GM19452 (cell line): ENCODE measurements around the gene FBH1.

ENCODE experiments used
- ATAC-seq: cut with Tn5 transposase; IDR thresholded peaks from one replicate; pipeline ENCODE4 v1.9.1; 2021; ENCODE audit not compliant: unreplicated experiment

Gene FBH1

DNA sequence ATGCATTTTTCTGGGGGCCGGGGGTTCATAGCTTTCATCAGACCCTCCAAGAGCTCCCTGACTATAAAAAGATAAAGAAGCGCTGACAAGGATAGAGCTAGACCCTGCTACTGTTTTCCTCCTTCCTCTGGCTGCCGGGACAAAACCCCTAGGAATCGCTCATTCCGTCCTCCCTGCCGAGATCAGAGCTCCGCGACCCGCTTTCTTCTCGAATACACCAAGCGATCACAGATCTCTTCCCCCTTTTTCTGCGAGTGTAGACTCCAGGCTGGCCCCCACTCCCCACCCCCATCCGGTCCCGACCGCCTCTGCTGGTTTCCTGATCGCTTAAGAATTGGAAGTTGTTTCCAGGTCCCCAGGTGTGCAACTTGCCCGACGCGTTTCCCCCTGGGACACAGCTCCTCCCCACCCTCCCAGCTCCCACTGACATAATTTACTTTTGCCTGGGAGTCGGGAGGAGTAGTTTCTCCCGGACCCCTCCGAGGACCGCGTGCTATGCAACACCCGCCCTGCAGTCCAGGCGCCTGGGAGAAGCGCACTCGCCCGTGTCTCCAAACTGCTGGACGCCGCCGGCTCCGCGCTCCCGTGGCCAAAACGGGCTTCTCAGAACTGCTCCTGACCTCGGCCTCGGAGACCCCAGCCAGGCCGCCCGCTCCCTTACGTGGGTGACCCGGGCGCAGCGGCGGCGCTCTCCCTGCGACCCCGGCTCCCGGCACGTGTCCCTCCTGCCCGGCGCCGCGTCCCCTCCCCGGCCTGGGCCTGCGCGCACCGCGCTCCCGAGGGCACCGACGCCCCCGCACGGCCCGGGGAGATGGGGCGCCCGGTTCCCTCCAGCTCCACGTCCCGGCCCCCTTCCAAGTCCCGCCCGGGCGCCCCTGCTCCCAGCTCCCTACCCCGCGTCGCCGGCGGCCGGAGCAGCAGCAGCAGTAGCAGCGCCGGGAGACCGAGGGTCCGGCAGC is 86.7 kb downstream of the FBH1 start:
- peak; percentile 12 for ATAC-seq

DNA sequence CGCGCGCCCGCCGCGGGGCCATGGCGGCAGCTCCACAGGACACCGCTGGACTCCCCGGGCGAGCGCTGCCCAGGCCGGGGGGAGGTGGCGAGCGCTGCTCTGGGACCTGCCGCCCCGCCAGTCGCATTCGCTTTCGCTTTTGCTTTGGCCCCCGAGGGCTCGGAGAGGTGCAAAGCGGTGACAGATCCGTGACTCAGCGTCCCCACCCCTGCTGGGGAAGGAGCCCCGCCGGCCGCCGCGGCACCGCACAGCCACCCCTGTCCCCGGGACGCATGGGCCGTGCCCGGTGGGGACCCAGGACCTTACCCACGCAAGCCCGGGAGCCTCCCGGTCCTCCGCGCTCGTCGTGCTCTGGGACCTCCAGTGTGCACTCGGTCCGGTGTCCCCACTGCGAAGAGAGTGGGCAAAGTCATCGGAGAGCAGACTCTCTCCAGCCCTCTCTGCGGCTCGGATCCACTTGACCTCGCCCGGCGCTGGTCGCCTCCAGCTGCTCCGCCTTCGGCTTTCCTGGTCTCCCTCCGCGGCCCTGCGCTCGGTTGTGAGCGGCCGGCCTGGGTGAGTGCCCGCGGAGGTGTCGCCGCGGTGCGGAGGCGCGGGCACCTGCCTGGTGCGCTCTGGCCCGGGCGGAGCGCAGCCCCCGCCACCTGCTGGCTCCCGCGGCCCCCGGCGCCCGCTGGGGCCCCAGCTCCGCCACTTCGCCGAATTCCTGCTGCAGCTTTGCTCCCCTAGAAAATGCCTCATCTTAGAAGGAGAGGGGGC is 87.6 kb downstream of the FBH1 start, which contains the start of gene IL15RA:
Gene IL15RA, minus strand, starts transcription at position 73 of the 759 bp plus-strand sequence. Its CDS starts 51 bp downstream, at position 22.
- peak; percentile 63 for ATAC-seq

DNA sequence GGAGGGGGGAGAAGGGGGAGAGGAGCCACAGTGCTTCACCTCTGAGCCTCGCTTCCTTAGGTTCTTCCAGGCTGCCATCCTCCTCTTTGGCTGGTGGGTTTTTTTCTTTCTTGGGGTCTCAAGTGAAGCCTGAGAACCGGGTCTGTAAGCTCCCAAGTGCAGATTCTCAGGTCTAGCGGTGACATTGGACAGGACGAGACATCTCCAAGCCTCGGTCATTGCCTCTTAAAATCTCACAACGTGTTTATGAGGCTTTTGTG is 88.1 kb downstream of the FBH1 start:
- no peak for ATAC-seq

DNA sequence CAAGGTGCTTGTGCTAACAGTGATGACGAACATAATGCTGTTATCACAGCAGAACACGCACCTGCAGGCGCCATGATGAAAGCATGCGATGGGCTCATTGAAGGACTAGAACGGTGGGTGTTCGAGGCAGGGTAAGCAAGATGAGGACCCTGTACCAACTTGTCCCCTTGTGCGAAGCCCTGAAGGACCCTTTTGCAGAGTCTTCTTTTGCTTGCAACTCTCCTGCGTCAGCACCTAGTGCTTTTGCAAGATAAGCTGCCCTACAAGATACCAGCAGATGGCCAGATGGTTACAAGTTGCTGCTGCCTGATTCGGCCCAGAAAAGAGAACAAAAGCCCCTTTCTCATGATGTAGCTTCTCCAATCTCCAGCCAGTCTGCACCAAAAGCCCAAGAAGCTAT is 91.5 kb downstream of the FBH1 start:
- no peak for ATAC-seq

DNA sequence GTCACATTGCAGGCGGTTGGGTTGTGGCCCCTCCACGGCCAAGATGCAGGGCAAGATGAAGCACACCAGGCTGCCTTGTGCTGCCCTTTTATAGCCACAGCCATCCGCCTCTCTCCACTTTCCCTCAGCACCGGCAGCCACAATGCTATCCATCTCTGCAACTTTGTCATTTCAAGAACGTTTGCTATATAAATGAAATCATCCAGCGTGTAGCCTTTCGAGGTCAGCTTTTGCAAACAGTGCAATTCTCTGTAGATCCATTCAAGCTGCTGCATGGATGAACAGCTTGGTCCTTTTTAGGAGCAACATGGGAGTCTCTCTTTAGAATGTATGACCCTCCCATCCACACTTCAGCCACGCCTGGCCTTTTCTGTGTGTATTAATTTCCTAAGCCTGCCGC is 93.7 kb downstream of the FBH1 start:
- ATAC-seq, result no peak

DNA sequence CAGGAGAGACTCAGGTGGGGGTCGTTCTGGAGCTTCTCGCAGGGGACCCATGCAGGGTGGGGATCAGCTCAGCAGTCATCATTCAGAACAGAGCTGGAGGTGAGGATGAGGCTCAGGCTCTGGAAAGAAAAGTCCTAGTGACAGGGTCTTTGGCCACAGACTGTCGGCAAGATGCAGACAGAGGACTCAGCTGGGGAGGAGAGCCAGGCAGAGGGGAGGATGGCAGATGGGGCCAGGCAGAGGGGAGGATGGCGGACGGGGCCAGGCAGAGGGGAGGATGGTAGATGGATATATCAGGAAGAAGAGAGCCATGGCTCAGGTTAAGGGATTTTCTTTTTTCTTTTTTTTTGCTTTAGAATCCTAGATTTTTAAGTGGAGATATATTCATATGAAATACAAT is 95.0 kb downstream of the FBH1 start:
- no peak for ATAC-seq
